Renal pelvis (tissue), 4 donors: ENCODE data around the gene ZNF418. TPM values are rescaled to one million over a fixed set of nuclear protein-coding genes. Genes with fewer than 3 reads are reported as not detected.
"Not testable (repeated sequence)": the region's sequence is repeated elsewhere in the genome, so short reads cannot be mapped to it uniquely, and the experiment has no call there.

Source experiments
- DNase-seq: peaks from one replicate; pipeline ENCODE4 v3.0.0-alpha.2; 2013
- polyA plus RNA-seq, 3 donors: library from polyadenylated mRNA; unstranded; fragments of 120-200 nt; gene quantifications; one replicate each; pipeline ENCODE4 v1.2.1, GENCODE V29; 2013; ENCODE audit not compliant: insufficient read length in 3 of 3

Gene ZNF418
- polyA plus RNA-seq, 3 donors, result 20.2 to 40.1 (median 30.0) TPM

DNA sequence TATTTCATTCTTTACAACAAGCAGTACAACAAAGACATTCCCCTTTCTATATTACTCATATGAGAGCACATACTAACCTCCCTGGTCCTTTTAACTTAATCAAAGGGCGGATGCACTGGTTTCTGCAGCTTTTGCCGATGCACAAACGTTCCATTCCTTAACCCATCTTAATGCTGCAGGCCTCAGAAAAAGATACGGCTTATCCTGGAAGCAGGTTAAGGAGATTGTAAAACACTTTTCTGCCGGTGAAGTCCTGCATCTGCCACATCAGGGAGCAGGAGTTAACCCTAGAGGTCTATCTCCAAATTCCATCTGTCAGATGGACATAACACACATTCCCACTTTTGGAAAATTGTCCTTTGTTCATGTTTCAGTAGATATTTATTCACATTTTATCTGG lies 34.9 kb downstream of the ZNF418 start:
- DNase-seq, result peak; percentile 8

DNA sequence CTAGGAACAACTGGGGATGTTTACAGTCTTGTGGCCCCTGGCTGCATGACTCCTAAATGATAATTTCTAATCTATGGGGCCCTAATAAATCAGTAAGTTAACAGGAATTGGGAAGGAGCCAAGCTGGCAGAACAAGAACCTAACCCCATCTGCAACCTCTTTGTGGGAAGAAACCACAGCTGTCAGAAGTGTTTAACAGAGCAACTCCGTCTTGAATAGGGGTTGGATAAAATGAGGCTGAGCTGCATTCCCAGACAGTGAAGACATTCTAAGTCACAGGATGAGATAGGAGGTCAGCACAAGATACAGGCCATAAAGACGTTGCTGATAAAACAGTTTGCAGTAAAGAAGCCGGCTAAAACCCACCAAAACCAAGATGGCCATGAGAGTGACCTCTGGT lies 44.5 kb downstream of the ZNF418 start:
- not testable (repeated sequence) for DNase-seq

DNA sequence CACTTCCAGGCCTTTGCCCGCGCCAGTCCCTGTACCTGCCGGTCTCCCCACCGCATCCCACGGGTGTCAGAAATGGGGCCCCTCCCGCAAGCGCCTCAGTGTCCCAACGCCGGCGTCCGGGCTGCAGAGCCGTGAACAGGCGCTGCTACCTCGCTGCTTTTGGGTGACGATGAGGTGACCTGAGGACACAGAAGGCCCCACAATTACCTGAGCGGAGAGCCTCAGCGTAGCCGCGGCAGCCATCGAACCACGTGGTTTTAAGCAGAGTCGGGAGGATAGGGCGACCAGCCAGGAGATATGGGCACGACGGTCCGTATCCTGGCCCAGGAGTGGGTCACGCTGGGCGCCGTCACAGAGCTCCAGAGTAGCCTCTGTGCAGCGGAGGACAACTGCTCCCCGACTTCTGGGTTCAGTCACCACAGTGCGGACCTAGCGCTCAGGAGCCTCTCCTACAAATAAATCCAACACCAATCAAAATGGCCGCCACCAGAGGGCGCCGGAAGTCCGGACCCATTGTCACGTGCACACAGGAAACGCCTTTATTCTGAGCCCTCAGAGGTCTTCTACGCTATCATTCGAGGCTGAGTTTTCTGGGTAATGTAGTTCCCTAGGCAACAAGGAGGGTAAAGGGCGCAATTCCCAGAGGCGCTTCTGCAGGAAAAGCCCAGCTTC lies 46.5 kb downstream of the ZNF418 start, which contains the start of gene ZNF814:
ZNF814 (minus strand) TSS at position 478 of the 672 bp plus-strand sequence; CDS start at position 243, 235 bp downstream.
- peak; percentile 89 for DNase-seq

DNA sequence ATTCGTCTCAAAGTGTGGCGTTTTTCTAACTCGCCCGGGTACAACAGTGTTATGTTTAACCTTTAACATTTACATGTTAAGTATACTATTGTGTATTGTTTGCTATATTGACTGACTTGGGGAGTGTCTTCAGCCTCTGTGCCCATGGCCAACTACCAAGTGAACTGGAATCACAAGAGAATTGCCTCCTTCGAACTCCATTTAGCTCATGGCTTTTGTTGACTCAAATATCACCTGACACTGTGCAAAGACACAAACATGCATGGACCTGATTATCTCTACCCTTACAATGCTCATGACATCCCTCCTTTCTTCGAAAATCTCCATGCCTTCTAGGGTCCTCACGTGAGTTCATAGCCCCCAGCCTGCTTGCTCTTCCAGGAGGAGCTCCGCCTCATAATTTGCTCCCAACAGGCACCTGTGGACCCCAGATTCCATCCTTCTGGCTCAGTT lies 47.1 kb downstream of the ZNF418 start:
- DNase-seq, result no peak

DNA sequence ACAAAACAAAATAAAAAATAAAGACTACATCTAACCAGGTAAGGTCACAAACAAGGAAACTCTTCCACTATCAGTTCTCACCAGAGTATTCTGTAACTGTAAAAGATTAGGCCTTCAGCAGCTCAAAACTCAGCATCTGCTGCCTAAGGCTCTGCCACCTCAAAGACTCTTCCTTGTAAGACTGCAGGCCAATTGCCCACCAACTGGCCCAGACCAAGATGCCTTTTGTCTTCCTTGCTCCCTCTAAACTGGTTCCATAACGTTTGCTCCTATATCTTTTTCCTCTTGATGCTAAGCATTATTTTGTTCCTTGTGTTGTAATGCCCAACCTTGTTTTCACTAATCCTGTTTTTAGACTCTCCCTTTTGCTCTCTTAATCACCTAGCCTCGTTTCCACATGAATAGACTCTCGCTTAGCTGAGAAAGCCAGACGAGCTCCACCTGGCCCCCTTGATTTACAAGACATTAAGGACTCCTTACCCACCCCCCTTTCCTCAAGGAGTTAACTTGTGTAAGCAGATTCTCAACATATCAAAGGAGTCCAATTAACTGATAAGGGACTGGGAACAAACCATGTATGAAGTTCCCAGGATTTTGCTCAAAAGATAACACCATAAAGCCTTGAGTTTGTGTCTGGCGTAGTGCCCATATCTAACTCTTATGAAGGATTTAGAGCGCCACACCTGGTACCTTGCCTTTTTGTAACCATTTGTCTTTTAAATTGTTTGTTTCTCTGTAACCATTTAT lies 47.8 kb downstream of the ZNF418 start:
- DNase-seq, result peak; percentile 52

DNA sequence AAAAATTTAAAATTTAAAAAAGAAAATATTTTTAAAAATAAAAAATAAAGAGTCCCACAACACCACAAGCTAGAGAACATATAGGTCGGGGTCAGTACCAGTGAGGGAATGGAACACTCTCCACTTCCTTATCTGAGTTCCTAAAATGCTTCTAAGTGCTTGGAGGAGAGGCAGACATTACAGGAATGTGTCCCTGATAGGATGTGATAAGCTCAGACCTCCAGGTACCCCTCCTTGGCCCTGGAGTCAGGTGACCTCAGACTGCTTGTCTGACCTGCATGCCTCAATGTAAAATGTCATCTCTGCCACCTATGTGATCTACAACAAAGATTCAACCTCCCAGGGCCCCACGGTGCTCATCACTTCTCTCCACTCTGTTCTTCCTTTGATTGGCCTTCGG lies 49.2 kb downstream of the ZNF418 start:
- DNase-seq, result no peak

DNA sequence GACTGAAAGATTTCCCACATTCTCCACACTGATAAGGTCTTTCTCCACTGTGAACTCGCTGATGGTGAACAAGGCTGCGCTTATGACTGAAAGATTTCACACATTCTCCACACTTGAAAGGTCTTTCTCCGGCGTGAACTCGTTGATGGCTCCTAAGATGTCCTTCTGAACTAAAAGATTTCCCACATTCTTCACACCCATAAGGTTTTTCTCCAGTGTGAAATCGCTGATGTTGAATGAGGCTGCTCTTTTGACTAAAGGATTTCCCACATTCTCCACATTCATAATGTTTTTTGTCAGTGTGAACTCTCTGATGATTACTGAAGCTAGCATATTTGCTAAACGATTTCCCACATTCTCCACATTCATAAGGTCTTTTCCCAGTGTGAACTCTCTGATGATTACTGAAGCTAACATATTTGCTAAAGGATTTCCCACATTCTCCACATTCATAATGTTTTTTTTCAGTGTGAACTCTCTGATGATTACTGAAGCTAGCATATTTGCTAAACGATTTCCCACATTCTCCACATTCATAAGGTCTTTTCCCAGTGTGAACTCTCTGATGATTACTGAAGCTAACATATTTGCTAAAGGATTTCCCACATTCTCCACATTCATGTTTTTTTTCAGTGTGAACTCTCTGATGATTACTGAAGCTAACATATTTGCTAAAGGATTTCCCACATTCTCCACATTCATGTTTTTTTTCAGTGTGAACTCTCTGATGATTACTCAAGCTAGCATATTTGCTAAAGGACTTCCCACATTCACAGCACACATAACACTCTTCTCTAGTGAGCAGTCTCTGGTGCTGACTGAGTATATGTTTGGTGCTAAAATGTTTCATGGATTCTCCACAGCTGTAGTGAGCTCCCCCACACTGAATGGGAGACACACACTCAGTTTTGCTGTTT lies 61.1 kb downstream of the ZNF418 start:
- not testable (repeated sequence) for DNase-seq

DNA sequence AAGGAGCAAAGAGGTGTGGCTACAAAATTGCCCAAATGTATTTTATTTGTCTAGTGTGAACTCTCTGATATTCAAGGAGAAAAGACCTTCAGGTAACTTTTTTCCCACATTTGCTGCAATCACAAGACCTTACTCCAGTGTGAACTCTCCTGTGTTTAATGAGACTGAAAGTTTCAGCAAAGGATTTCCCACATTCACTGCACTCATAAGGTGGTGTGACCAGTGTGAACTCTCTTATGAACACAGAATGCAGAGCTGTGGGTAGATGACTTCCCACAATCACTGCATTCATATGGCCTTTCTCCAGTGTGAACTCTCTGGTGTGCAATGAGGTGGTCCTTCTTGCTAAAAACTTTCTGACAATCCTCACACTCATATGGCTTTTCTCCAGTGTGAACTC lies 62.8 kb downstream of the ZNF418 start:
- DNase-seq, result no peak

Other genes with a start within 250 kb of the ZNF418 start
- 10 to 100 TPM; 23.9 to 39.4 (median 37.7) TPM for gene ZNF154, start 226.2 kb downstream of the ZNF418 start, polyA plus RNA-seq
- 10 to 100 TPM; 17.3 to 27.2 (median 20.8) TPM for gene ZNF671, start 207.8 kb downstream of the ZNF418 start, polyA plus RNA-seq
- gene ZNF776, start 188.6 kb downstream of the ZNF418 start, polyA plus RNA-seq, result 10 to 100 TPM; 32.9 to 45.5 (median 40.8) TPM
- 10 to 100 TPM; 17.8 to 33.8 (median 30.4) TPM for gene ZNF586, start 165.7 kb downstream of the ZNF418 start, polyA plus RNA-seq
- gene ZNF552, start 120.5 kb downstream of the ZNF418 start, polyA plus RNA-seq, result 10 to 100 TPM; 13.1 to 31.5 (median 30.4) TPM
- gene ZNF587B, start 105.1 kb downstream of the ZNF418 start, polyA plus RNA-seq, result 10 to 100 TPM; 12.1 to 24.3 (median 18.0) TPM
- gene ZNF587, start 85.5 kb downstream of the ZNF418 start, polyA plus RNA-seq, result 10 to 100 TPM; 19.4 to 51.0 (median 49.6) TPM
- gene ZNF814, start 46.4 kb downstream of the ZNF418 start, polyA plus RNA-seq, result 10 to 100 TPM; 50.7 to 97.4 (median 78.8) TPM
- 10 to 100 TPM; 19.9 to 41.8 (median 40.1) TPM for gene ZNF417, start 18.8 kb downstream of the ZNF418 start, polyA plus RNA-seq
- 10 to 100 TPM in 2 of 3 donors, 1 to 10 TPM in 1; 9.0 to 11.2 (median 11.0) TPM for gene ZNF256, start 12.3 kb upstream of the ZNF418 start, polyA plus RNA-seq
- 1 to 10 TPM in 2 of 3 donors, under 1 TPM in 1; 0.97 to 3.0 (median 2.8) TPM for gene C19orf18, start 39.1 kb upstream of the ZNF418 start, polyA plus RNA-seq
- gene ZNF606, start 67.4 kb upstream of the ZNF418 start, polyA plus RNA-seq, result 10 to 100 TPM; 27.9 to 32.3 (median 31.5) TPM
- 1 to 10 TPM; 6.0 to 8.0 (median 7.8) TPM for gene ZSCAN1, start 98.6 kb upstream of the ZNF418 start, polyA plus RNA-seq
- gene ZNF135, start 123.9 kb upstream of the ZNF418 start, polyA plus RNA-seq, result 10 to 100 TPM; 19.9 to 31.6 (median 29.9) TPM
- gene ZSCAN18, start 162.8 kb upstream of the ZNF418 start, polyA plus RNA-seq, result 100 to 1,000 TPM; 103 to 124 (median 107) TPM
- gene ZNF329, start 215.4 kb upstream of the ZNF418 start, polyA plus RNA-seq, result 10 to 100 TPM; 21.9 to 23.4 (median 22.0) TPM
- gene ZNF274, start 247.7 kb upstream of the ZNF418 start, polyA plus RNA-seq, result 10 to 100 TPM; 19.1 to 24.9 (median 23.8) TPM